Measurements from ENCODE around the gene ARHGAP23.

The ARHGAP23 gene

DNA sequence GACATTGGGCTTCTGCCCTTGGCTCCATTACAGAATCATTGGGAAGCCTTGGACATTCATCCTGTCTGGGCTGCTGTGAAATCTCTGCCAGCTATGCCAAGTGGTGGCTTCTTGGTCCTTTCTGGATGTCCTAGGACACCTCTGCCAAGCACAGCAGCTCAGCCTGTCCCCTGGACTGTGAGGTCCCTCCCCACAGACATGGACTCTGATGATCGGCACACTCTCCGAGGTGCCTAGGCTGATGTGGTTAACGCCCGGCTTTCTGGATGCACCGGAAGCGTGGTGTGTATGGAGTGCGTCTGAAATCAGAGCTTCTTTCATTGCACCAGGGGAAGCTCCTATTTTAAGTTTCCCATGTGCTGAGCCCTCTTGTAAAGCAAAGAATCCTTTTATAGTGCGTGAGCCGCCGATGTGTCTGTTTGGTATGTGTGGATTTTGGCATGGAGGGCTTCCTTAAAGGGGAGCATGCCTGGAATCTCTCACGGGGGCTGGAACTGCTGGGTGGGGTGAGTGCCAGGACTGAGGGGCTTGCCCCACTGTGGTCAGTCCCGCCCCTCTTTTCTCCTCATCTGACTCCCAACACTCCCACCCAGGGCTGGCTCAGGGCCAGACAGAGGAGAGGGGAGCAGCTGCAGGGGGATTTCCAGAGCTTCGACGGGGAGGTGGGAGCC, 7.0 kb upstream of the ARHGAP23 start:
- Histone ChIP-seq H3F3A (ENCODE audit: low read depth) (no peaks in the 10 kb centered on the region), H3K79me2 (ENCODE audit: insufficient read depth, low read length) (no peaks in the 10 kb centered on the region), H3K9me2 (replicated peaks; ENCODE audit: low read depth, low read length) (no peaks in the 10 kb centered on the region), H2AFZ (ENCODE audit: low read length) (no peak overlapping the region), H3K4me2 (ENCODE audit: low read depth, low read length, poor library complexity, severe bottlenecking) (no peak overlapping the region), H3K27me3 (ENCODE audit: insufficient read depth, low read length, poor library complexity, severe bottlenecking) (no peaks in the 10 kb centered on the region), H3K9ac (ENCODE audit: low read depth, low read length, poor library complexity, severe bottlenecking) (no peak overlapping the region), H3K4me1 (ENCODE audit: insufficient read depth, low read length, poor library complexity, severe bottlenecking) (peaks cover 6% of the 10 kb centered on the region), H4K20me1 (ENCODE audit: insufficient read depth, low read length, poor library complexity, severe bottlenecking) (no peaks in the 10 kb centered on the region), H3K36me3 (ENCODE audit: insufficient read depth, low read length) (no peaks in the 10 kb centered on the region), H3K4me3 (ENCODE audit: low read length, poor library complexity, severe bottlenecking) (no peak overlapping the region), H3K9me3 (ENCODE audit: insufficient read depth, low read depth, low read length) (no peaks in the 10 kb centered on the region)
- TF ChIP-seq EZH2phosphoT487 (IDR thresholded peaks at IDR 0.05; ENCODE audit: borderline replicate concordance), result no peak
- TF ChIP-seq, protein P1, sequence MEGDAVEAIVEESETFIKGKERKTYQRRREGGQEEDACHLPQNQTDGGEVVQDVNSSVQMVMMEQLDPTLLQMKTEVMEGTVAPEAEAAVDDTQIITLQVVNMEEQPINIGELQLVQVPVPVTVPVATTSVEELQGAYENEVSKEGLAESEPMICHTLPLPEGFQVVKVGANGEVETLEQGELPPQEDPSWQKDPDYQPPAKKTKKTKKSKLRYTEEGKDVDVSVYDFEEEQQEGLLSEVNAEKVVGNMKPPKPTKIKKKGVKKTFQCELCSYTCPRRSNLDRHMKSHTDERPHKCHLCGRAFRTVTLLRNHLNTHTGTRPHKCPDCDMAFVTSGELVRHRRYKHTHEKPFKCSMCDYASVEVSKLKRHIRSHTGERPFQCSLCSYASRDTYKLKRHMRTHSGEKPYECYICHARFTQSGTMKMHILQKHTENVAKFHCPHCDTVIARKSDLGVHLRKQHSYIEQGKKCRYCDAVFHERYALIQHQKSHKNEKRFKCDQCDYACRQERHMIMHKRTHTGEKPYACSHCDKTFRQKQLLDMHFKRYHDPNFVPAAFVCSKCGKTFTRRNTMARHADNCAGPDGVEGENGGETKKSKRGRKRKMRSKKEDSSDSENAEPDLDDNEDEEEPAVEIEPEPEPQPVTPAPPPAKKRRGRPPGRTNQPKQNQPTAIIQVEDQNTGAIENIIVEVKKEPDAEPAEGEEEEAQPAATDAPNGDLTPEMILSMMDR (conservative IDR thresholded peaks at IDR 0.05; ENCODE audit: low read length), result no peak

DNA sequence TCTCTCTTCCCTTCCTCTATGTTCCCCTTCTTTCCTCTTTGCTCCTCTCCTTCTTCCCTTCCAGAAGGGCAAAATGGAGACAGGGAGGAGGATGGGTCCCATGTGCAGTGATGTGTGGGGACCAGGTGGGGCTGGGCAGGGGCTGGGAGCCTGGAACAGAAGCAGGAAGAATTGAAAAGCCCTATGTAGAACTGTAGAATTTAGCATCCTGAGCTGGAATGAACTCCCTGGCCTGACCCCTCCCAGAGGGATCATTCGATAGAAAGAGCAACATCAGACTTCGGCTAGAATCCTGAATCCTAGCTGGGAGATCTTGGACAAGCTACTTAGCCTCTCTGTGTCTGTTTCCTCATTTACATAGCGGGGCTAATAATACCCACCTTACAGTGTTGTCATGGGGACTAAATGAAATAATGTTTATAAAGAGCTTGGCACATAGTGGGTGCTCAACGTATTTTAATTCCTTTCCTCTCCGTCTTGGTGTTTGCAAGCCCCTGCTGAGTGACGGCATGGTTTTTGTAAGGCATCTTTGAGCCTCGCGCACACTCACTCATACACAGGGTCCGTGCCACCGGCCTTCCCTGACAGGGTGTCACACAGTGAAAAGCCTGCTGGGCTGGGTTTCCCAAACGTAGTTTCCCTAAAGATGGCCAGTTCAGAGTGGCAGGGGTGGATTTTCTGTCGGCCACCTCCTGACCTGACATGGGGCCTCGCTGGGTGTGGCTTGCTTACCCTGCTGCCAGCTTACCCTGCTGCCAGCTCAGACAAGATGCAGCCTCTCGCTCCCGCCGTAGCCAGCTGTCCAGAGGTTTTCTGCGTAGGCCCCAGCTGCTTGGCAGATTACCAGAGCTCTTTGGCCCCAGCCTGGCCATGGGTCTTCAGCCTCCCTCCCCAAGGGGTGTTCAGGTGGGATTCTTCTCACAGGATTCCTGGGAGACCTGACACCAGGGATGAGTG, 6.1 kb upstream of the ARHGAP23 start:
- peaks cover 5% of the 10 kb centered on the region; the same call in 1 of the 2 replicates for H3K79me2 ChIP-seq (ENCODE audit: insufficient read depth, low read length)
- H3K4me1 ChIP-seq (ENCODE audit: insufficient read depth, low read length, poor library complexity, severe bottlenecking), result peaks cover 8% of the 10 kb centered on the region
- H3K4me3 ChIP-seq (ENCODE audit: low read length, poor library complexity, severe bottlenecking), result no peak overlapping the region
- TF ChIP-seq, protein P1 (conservative IDR thresholded peaks at IDR 0.05; ENCODE audit: low read length), result no peak
- TF ChIP-seq EZH2phosphoT487 (IDR thresholded peaks at IDR 0.05; ENCODE audit: borderline replicate concordance), result no peak
- no peaks in the 10 kb centered on the region for H3K9me3 ChIP-seq (ENCODE audit: insufficient read depth, low read depth, low read length)
- no peaks in the 10 kb centered on the region for H3K9me2 ChIP-seq (replicated peaks; ENCODE audit: low read depth, low read length)
- no peak overlapping the region for H3K4me2 ChIP-seq (ENCODE audit: low read depth, low read length, poor library complexity, severe bottlenecking)
- no peaks in the 10 kb centered on the region for H4K20me1 ChIP-seq (ENCODE audit: insufficient read depth, low read length, poor library complexity, severe bottlenecking)
- no peak overlapping the region for H3K9ac ChIP-seq (ENCODE audit: low read depth, low read length, poor library complexity, severe bottlenecking)
- H3K27me3 ChIP-seq (ENCODE audit: insufficient read depth, low read length, poor library complexity, severe bottlenecking), result no peaks in the 10 kb centered on the region
- H3K36me3 ChIP-seq (ENCODE audit: insufficient read depth, low read length), result no peaks in the 10 kb centered on the region
- no peak overlapping the region for H2AFZ ChIP-seq (ENCODE audit: low read length)
- no peaks in the 10 kb centered on the region for H3F3A ChIP-seq (ENCODE audit: low read depth)

DNA sequence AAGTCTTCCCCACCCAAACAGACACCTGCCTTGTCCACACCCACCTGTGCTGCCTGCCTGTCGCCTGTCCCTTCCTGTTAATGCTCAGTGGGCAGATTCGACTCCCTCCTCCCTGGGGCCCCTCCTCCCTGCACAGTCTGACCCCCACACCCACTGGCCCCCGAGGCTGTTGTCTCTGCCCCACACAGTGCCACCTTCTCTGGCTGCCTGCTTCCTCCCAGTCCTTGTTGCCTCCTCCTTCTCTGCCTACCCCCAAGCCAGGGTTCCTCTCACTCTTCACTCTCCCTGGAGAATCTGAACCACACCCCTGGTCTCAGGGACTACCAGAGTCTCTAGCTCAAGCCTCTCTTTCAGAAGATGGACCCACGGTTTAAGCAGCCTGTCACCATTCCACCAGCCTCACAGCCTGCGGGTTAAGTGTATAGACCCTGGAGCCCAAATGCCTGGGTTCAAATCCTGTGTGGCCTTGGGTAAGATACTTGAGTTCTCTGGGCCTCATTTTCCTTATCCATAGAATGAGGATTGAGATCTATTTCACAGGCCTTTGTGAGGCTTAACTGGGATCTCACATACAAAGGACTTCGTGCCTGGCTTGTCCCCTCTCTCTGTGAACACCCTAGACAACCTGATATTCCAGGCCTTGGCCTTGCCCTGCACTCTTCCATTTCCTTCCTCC, 3.8 kb upstream of the ARHGAP23 start:
- Histone ChIP-seq H3K27me3 (ENCODE audit: insufficient read depth, low read length, poor library complexity, severe bottlenecking) (no peaks in the 10 kb centered on the region), H3K79me2 (ENCODE audit: insufficient read depth, low read length) (peaks cover 26% of the 10 kb centered on the region), H3K9me2 (replicated peaks; ENCODE audit: low read depth, low read length) (no peaks in the 10 kb centered on the region), H3F3A (ENCODE audit: low read depth) (0 out of 2 replicates have a peak, but pooled peaks cover 5% of the 10 kb centered on the region), H3K4me3 (ENCODE audit: low read length, poor library complexity, severe bottlenecking) (no peak overlapping the region), H4K20me1 (ENCODE audit: insufficient read depth, low read length, poor library complexity, severe bottlenecking) (peaks cover 3% of the 10 kb centered on the region), H3K9me3 (ENCODE audit: insufficient read depth, low read depth, low read length) (no peaks in the 10 kb centered on the region), H3K4me2 (ENCODE audit: low read depth, low read length, poor library complexity, severe bottlenecking) (no peak overlapping the region), H3K36me3 (ENCODE audit: insufficient read depth, low read length) (no peaks in the 10 kb centered on the region), H3K4me1 (ENCODE audit: insufficient read depth, low read length, poor library complexity, severe bottlenecking) (peaks cover 19% of the 10 kb centered on the region), H2AFZ (ENCODE audit: low read length) (no peak overlapping the region), H3K9ac (ENCODE audit: low read depth, low read length, poor library complexity, severe bottlenecking) (no peak overlapping the region)
- TF ChIP-seq, protein P1 (conservative IDR thresholded peaks at IDR 0.05; ENCODE audit: low read length), result no peak
- no peak for TF ChIP-seq EZH2phosphoT487 (IDR thresholded peaks at IDR 0.05; ENCODE audit: borderline replicate concordance)
